Epithelial cell of esophagus (primary cell): ENCODE measurements around the gene STAB1.
A peak's percentile ranks its signal among the peaks of the same experiment; 100 is the strongest.

Experiments
- DNase-seq: peaks from one replicate; pipeline ENCODE4 v3.0.0; 2010; ENCODE audit warnings: low read depth
- H3K4me3 ChIP-seq: 2 replicates; pipeline ENCODE4 v1.5.1; 2011; ENCODE audit warnings: mild to moderate bottlenecking, low read length, control low read depth
- CTCF ChIP-seq: IDR thresholded peaks from 2 replicates; pipeline ENCODE4 v1.5.1; 2011; ENCODE audit warnings: low read depth, mild to moderate bottlenecking, low read length, control low read depth, inconsistent platforms; ENCODE audit not compliant: insufficient read depth; ENCODE audit errors: missing control alignments

STAB1 gene

DNA sequence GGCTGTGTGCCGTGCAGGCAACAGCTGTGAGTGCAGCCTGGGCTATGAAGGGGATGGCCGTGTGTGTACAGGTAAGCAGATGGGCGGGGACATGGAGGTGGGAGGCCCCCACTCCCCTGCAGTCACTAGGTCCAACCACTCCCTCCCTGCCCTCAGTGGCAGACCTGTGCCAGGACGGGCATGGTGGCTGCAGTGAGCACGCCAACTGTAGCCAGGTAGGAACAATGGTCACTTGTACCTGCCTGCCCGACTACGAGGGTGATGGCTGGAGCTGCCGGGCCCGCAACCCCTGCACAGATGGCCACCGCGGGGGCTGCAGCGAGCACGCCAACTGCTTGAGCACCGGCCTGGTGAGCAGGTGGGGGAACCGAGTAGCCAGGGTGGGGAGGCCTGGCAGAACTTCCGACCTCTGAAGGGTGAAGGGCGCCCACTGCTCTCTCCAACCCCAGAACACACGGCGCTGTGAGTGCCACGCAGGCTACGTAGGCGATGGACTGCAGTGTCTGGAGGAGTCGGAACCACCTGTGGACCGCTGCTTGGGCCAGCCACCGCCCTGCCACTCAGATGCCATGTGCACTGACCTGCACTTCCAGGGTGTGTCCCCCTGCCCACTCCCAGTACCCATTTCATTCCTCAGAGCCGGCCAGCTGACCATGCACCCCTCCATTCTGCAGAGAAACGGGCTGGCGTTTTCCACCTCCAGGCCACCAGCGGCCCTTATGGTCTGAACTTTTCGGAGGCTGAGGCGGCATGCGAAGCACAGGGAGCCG lies 26.9 kb downstream of the STAB1 start:
- no peak overlapping the region for H3K4me3 ChIP-seq
- DNase-seq, result no peak
- no peak for TF ChIP-seq CTCF

DNA sequence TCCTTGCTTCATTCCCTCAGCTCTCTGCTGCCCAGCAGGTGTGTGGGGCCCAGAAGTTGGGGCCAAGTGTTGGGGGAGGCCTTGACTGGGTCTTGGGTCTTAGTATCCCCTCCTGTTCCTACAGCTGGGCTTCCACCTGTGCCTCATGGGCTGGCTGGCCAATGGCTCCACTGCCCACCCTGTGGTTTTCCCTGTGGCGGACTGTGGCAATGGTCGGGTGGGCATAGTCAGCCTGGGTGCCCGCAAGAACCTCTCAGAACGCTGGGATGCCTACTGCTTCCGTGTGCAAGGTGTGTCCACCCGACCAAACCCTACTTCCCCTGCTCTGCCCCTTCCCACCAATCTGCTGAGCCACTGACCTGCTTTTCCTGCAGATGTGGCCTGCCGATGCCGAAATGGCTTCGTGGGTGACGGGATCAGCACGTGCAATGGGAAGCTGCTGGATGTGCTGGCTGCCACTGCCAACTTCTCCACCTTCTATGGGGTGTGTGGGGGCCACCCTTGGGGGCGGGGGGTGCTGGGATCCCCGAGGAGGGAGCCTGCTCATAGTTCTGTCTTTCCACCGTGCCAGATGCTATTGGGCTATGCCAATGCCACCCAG lies 27.6 kb downstream of the STAB1 start:
- no peak overlapping the region for H3K4me3 ChIP-seq
- no peak for TF ChIP-seq CTCF
- no peak for DNase-seq

DNA sequence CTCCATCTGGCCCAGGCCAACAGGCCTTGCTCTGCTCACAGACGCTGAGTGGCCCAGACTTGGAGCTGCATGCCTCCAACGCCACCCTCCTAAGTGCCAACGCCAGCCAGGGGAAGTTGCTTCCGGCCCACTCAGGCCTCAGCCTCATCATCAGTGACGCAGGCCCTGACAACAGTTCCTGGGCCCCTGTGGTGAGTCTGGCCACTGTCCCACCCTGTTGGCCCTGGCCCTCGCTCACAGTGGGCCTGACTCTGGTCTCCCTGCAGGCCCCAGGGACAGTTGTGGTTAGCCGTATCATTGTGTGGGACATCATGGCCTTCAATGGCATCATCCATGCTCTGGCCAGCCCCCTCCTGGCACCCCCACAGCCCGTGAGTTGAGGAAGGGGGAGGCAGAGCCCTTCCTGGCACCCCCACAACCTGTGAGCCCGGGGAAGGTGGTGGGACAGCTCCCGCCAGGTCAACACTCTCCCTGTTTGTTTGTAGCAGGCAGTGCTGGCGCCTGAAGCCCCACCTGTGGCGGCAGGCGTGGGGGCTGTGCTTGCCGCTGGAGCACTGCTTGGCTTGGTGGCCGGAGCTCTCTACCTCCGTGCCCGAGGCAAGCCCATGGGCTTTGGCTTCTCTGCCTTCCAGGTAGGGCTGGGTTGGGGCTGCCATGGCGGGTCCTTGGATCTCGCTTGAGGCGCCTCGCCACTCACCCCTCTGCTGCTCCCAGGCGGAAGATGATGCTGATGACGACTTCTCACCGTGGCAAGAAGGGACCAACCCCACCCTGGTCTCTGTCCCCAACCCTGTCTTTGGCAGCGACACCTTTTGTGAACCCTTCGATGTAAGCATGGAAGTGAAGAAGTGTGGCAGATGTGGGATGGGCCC lies 28.5 kb downstream of the STAB1 start:
- H3K4me3 ChIP-seq, result no peak overlapping the region
- no peak for DNase-seq
- no peak for TF ChIP-seq CTCF

DNA sequence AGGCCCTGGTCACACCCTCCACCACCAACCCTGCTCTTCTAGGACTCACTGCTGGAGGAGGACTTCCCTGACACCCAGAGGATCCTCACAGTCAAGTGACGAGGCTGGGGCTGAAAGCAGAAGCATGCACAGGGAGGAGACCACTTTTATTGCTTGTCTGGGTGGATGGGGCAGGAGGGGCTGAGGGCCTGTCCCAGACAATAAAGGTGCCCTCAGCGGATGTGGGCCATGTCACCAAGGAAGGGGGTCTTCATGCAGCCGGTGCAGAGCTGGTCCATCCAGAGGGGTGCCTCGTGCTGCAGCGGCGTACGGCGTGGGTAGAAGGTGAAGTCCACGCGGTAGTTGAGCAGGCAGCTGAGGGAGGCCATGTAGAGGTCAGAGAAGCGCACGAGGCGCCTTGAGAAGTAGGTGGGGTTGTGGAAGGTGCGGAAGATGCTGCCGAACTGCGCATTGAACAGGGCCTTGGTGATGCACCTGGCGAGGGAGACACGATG lies 29.2 kb downstream of the STAB1 start:
- no peak overlapping the region for H3K4me3 ChIP-seq
- DNase-seq, result no peak
- no peak for TF ChIP-seq CTCF

DNA sequence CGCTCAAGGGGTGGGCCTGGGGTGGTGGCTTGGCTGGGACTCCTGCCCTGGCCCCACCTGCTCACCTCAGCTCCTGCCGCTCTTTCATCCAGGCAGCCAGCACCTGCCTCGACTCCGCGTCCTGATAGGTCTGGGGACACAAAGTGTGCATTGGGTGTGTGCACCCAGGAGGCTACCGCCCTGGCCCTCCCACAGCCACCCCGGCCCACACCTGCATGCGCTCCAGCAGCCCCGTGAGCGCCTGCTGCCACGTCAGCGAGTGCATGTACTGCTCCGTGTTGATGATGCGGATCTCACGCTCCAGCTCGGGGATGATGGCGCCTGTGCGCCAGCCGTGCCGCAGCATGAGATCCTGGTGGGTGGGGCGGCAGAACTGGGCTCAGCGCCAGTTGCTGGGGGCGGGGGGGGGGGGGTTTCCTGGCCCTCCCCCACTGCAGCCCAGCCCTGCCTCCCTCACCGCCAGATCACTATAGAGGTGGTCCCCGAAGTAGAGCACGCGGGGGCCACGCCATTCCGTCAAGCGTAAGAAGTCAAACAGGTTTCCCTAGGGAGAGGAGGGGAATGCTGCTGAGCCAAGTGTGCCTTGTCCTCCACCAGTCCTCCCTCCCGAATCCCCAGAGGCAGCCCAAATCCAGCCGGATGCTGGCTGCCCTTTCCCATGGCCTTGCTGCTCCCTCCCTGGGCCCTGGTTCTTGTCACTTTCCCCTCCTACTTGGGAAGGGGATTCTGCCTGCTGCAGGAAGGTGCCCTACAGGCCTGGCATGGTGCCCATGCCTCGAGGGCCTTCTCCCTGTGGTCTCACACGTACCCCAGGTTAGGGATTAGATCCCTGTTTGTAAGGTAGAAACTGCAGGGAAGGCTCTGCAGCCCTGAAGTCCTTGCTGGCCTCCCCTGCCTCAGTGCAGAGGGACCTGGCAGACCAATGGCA lies 29.9 kb downstream of the STAB1 start:
- TF ChIP-seq CTCF, result no peak
- no peak overlapping the region for H3K4me3 ChIP-seq
- peak; percentile 70 for DNase-seq
